ENCODE measurements around the gene KDM1B.
"Not testable (repeated sequence)": the region's sequence is repeated elsewhere in the genome, so short reads cannot be mapped to it uniquely, and the experiment has no call there.

Gene KDM1B

GRCh38 chr6:18148304-18149025, 6.8 kb upstream of the KDM1B start:
- no peak for DNase-seq (ENCODE audit: low read depth in 2 of 2)

- DNase-seq (ENCODE audit: low read depth in 2 of 2): not testable (repeated sequence)
Measured at GRCh38 chr6:18151391-18151790, 3.8 kb upstream of the KDM1B start.

GRCh38 chr6:18151801-18152200, 3.4 kb upstream of the KDM1B start:
- DNase-seq (ENCODE audit: low read depth in 2 of 2): no peak

GRCh38 chr6:18153311-18153703, 1.9 kb upstream of the KDM1B start:
- DNase-seq (ENCODE audit: low read depth in 2 of 2): no peak

GRCh38 chr6:18154507-18155149, 594 bp upstream of the KDM1B start, which contains the start of gene TPMT:
Gene TPMT (minus strand): TSS chr6:18155077. CDS start chr6:18149127, 5,950 bp downstream.
- no peak for DNase-seq (ENCODE audit: low read depth in 2 of 2)

- DNase-seq (ENCODE audit: low read depth in 2 of 2): peak; percentile 5 to 25
Measured at GRCh38 chr6:18155864-18156421, 721 bp downstream of the KDM1B start.

GRCh38 chr6:18160911-18161310, 5.7 kb downstream of the KDM1B start:
- DNase-seq (ENCODE audit: low read depth in 2 of 2): no peak

- DNase-seq (ENCODE audit: low read depth in 2 of 2): no peak
Measured at GRCh38 chr6:18161431-18161830, 6.2 kb downstream of the KDM1B start.

GRCh38 chr6:18162401-18162800, 7.2 kb downstream of the KDM1B start:
- no peak for DNase-seq (ENCODE audit: low read depth in 2 of 2)

- no peak for DNase-seq (ENCODE audit: low read depth in 2 of 2)
Measured at GRCh38 chr6:18165751-18166150, 10.5 kb downstream of the KDM1B start.

- no peak for DNase-seq (ENCODE audit: low read depth in 2 of 2)
Measured at GRCh38 chr6:18166312-18167036, 11.3 kb downstream of the KDM1B start.

- no peak for DNase-seq (ENCODE audit: low read depth in 2 of 2)
Measured at GRCh38 chr6:18168264-18168663, 13.0 kb downstream of the KDM1B start.

GRCh38 chr6:18171871-18172270, 16.6 kb downstream of the KDM1B start:
- DNase-seq (ENCODE audit: low read depth in 2 of 2): no peak

- not testable (repeated sequence) for DNase-seq (ENCODE audit: low read depth in 2 of 2)
Measured at GRCh38 chr6:18176198-18176597, 21.0 kb downstream of the KDM1B start.

- DNase-seq (ENCODE audit: low read depth in 2 of 2): no peak
Measured at GRCh38 chr6:18177286-18177965, 22.2 kb downstream of the KDM1B start.

GRCh38 chr6:18178960-18179615, 23.9 kb downstream of the KDM1B start:
- DNase-seq (ENCODE audit: low read depth in 2 of 2): no peak

GRCh38 chr6:18179770-18180356, 24.6 kb downstream of the KDM1B start:
- DNase-seq (ENCODE audit: low read depth in 2 of 2): no peak

GRCh38 chr6:18182568-18182967, 27.3 kb downstream of the KDM1B start:
- no peak for DNase-seq (ENCODE audit: low read depth in 2 of 2)

- DNase-seq (ENCODE audit: low read depth in 2 of 2): no peak
Measured at GRCh38 chr6:18183766-18184165, 28.5 kb downstream of the KDM1B start.

GRCh38 chr6:18185624-18186023, 30.4 kb downstream of the KDM1B start:
- no peak for DNase-seq (ENCODE audit: low read depth in 2 of 2)

GRCh38 chr6:18186033-18186432, 30.8 kb downstream of the KDM1B start:
- no peak for DNase-seq (ENCODE audit: low read depth in 2 of 2)

Measured in activated CD4-positive, alpha-beta T cell treated with anti-CD3 and anti-CD28 coated beads for 24 hours (primary cell).